Endothelial cell of umbilical vein (primary cell): Measurements from ENCODE around the gene GAS7. TPM values are rescaled to one million over a fixed set of nuclear protein-coding genes. Genes with fewer than 3 reads are reported as not detected.

ENCODE experiments used
- BruUV-seq: library from RNA; stranded (reverse); fragments of 400-500 nt; replicated peaks from 2 replicates; lab custom pipeline; 2021; lab: Mats Ljungman, UMichigan
- CTCF ChIA-PET: fragments of 300-600, 350-600 bp; sonication (Branson Sonifier 250); formaldehyde crosslinking; loops from one replicate; lab custom pipeline; 2021; ENCODE audit warnings: antibody characterized with exemption, inconsistent platforms; lab: Charles Lee
- POLR2A ChIA-PET: fragments of 300-600, 350-600 bp; sonication (Branson Sonifier 250); formaldehyde crosslinking; loops from one replicate; lab custom pipeline; 2021; ENCODE audit warnings: antibody characterized with exemption, inconsistent platforms; lab: Charles Lee
- DNase-seq: peaks from one replicate; pipeline ENCODE4 v3.0.0-alpha.2; 2011; ENCODE audit warnings: low read depth, low spot score
- FAIRE-seq: peaks from 2 replicates; lab custom pipeline; 2011; peaks lifted over from hg19 to GRCh38; lab: Jason Lieb, UNC
- H2AFZ ChIP-seq: 2 replicates; pipeline ENCODE4 v1.6.0; 2012; ENCODE audit warnings: low read depth, low read length, control low read depth, inconsistent platforms
- H3K27ac ChIP-seq: 2 replicates; pipeline ENCODE4 v1.5.1; 2011; ENCODE audit warnings: low read depth, mild to moderate bottlenecking, control low read depth, low read length, moderate library complexity; ENCODE audit not compliant: insufficient read depth
- H3K27me3 ChIP-seq, 2 experiments: 2 replicates each; pipeline versions ENCODE4 v1.6.0 to v1.6.1; 2011; ENCODE audit warnings: low read length in 2 of 2, mixed read lengths in 1 of 2; ENCODE audit not compliant: control insufficient read depth in 2 of 2, insufficient read depth in 2 of 2
- H3K36me3 ChIP-seq, 2 experiments: 2 replicates in 1 of 2; 3 replicates in 1 of 2; pipeline ENCODE4 v1.5.1; 2011; ENCODE audit warnings: low read length in 2 of 2, mild to moderate bottlenecking in 1 of 2, moderate library complexity in 1 of 2; ENCODE audit not compliant: control insufficient read depth in 2 of 2, insufficient read depth in 2 of 2; ENCODE audit errors: extremely low read depth in 1 of 2
- H3K4me1 ChIP-seq: 3 replicates; pipeline ENCODE4 v1.5.1; 2011; ENCODE audit warnings: mild to moderate bottlenecking, low read length; ENCODE audit not compliant: control insufficient read depth, insufficient read depth; ENCODE audit errors: extremely low read depth
- H3K4me2 ChIP-seq: 2 replicates; pipeline ENCODE4 v1.6.1; 2011; ENCODE audit warnings: low read length, control low read depth, mixed read lengths; ENCODE audit not compliant: insufficient read depth
- H3K4me3 ChIP-seq, 3 experiments: fragments of 200-600 bp in 1 of 3; sonication (generic), shearing (Covaris generic) in 1 of 3; replicated peaks in 1 of 3; 2 replicates each; pipeline ENCODE4 v1.5.1; 2011 to 2016; ENCODE audit warnings: control low read depth in 3 of 3, low read length in 3 of 3, mild to moderate bottlenecking in 2 of 3, inconsistent platforms in 1 of 3, low read depth in 1 of 3, moderate library complexity in 1 of 3; ENCODE audit not compliant: insufficient read depth in 1 of 3
- H3K79me2 ChIP-seq: 2 replicates; pipeline ENCODE4 v1.6.0; 2012; ENCODE audit warnings: low read length, inconsistent platforms; ENCODE audit not compliant: control insufficient read depth, insufficient read depth
- H3K9ac ChIP-seq: replicated peaks from 2 replicates; pipeline ENCODE3; 2011; ENCODE audit warnings: low read length, control low read depth; ENCODE audit not compliant: insufficient read depth; ENCODE audit errors: extremely low read depth
- H3K9me1 ChIP-seq: replicated peaks from 3 replicates; pipeline ENCODE4 v1.6.0; 2011; ENCODE audit warnings: mild to moderate bottlenecking, low read length; ENCODE audit not compliant: control insufficient read depth, insufficient read depth; ENCODE audit errors: extremely low read depth
- H3K9me3 ChIP-seq: replicated peaks from 2 replicates; pipeline ENCODE4 v1.5.1; 2012; ENCODE audit warnings: low read length, inconsistent platforms; ENCODE audit not compliant: control insufficient read depth, insufficient read depth
- H4K20me1 ChIP-seq: replicated peaks from 2 replicates; pipeline ENCODE3; 2011; ENCODE audit warnings: mild to moderate bottlenecking, low read length; ENCODE audit not compliant: control insufficient read depth, insufficient read depth; ENCODE audit errors: extremely low read depth
- EZH2 ChIP-seq: IDR thresholded peaks from 2 replicates; pipeline ENCODE4 v1.6.1; 2012; ENCODE audit warnings: borderline replicate concordance, low read depth, mild to moderate bottlenecking, moderate library complexity, low read length, inconsistent platforms; ENCODE audit not compliant: severe bottlenecking
- FOS ChIP-seq: IDR thresholded peaks from 2 replicates; pipeline ENCODE4 v1.6.1; 2011; ENCODE audit warnings: mild to moderate bottlenecking, low read length, moderate library complexity, borderline replicate concordance; ENCODE audit not compliant: insufficient read depth
- GATA2 ChIP-seq: IDR thresholded peaks from 2 replicates; pipeline ENCODE4 v1.7.0; 2011; ENCODE audit warnings: low read depth, mild to moderate bottlenecking, moderate library complexity, mixed read lengths, low read length; ENCODE audit not compliant: insufficient read length, insufficient read depth
- JUN ChIP-seq: IDR thresholded peaks from 2 replicates; pipeline ENCODE4 v1.6.1; 2011; ENCODE audit warnings: borderline replicate concordance, low read depth; ENCODE audit not compliant: insufficient read length, insufficient read depth
- MYC ChIP-seq: IDR thresholded peaks from one replicate; pipeline ENCODE4 v1.6.1; 2011; ENCODE audit warnings: mild to moderate bottlenecking, low read depth, low read length
- POLR2A ChIP-seq: IDR thresholded peaks from 2 replicates; pipeline ENCODE4 v1.6.1; 2012; ENCODE audit warnings: low read depth, mild to moderate bottlenecking, control low read depth, low read length
- POLR2AphosphoS5 ChIP-seq: IDR thresholded peaks from 2 replicates; pipeline ENCODE4 v1.6.1; 2012; ENCODE audit warnings: low read depth, mild to moderate bottlenecking, control low read depth, low read length, moderate library complexity; ENCODE audit not compliant: insufficient read depth
- dilution Hi-C: fragments of 300-500 bp; cut with MboI; formaldehyde crosslinking; loops from one replicate; pipeline ENCODE4 v1.15.0; 2019; ENCODE audit warnings: low sequenced_read_pairs; ENCODE audit not compliant: extremely low pct_ligation_motif_present
- intact Hi-C: fragments of 100-400 bp; cut with micrococcal nuclease; formaldehyde crosslinking; loops from one replicate; pipeline ENCODE4 v1.10.0; 2022
- polyA plus RNA-seq, 4 experiments: library from polyadenylated mRNA; depleted of rRNA in 3 of 4; stranded (reverse) in 3 of 4; unstranded in 1 of 4; fragments of >200 nt; gene quantifications; 2 replicates each; pipeline versions ENCODE4 v1.2.1 to v1.2.3, GENCODE V29; 2011 to 2012; ENCODE audit warnings: missing spikeins in 1 of 4
- total RNA-seq: library from RNA; stranded (reverse); gene quantifications from 2 replicates; pipeline ENCODE4 v1.2.3, GENCODE V29; 2021
- TF ChIP-seq, protein P1 (sequence below): IDR thresholded peaks from 2 replicates; pipeline ENCODE4 v1.6.1; 2011; ENCODE audit not compliant: insufficient read depth, insufficient read length
- TF ChIP-seq, protein P2 (sequence below), 2 donors: IDR thresholded peaks; 1 replicate in 1 of 2; 2 replicates in 1 of 2; pipeline ENCODE4 v1.5.1; 2011; ENCODE audit warnings: low read length in 2 of 2, mild to moderate bottlenecking in 2 of 2, moderate library complexity in 2 of 2, control low read depth in 1 of 2, inconsistent platforms in 1 of 2, low read depth in 1 of 2; ENCODE audit not compliant: insufficient read depth in 1 of 2; ENCODE audit errors: extremely low read depth in 1 of 2

GAS7 gene
- total and polyA plus RNA-seq, 2 donors (not counting 3 experiments of a cell fraction or from before 2014, with no cell fraction given): not detected

DNA sequence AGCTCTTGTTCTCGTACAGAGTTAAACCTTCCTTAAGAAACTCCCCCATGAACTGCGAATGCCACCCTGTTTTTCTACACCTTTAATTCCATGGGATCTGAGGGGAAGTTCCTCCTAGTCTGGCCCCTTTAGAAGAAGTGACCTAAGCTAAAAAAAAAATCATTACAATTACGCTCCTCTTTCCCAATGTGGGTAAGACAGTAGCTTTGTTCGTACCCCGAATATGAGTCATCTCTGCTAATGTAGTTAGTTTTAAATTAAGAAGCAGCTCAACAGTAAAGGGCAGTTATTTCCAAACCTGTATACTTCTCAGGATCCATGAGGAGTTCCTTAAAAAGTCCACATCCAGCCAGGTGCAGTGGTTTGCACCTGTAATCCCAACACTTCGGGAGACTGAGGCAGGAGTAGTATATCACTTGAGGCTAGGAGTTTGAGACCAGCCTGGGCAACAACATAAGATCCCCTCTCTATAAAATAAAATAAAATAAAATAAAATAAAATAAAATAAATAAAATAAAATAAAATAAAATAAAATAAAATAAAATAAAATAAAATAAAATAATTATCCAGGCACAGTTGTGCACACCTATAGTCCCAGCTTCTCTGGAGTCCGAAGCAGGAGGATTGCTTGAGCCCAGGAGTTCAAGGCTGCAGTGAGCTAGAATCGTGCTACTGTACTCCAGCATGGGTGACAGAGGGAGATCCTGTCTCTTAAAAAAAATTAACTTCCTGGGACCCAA is 319.4 kb downstream of the GAS7 start:
- no peaks in the 10 kb centered on the region for H3K36me3 ChIP-seq
- no peak overlapping the region for H3K4me2 ChIP-seq
- TF ChIP-seq, protein P1, sequence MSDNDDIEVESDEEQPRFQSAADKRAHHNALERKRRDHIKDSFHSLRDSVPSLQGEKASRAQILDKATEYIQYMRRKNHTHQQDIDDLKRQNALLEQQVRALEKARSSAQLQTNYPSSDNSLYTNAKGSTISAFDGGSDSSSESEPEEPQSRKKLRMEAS: no peak
- TF ChIP-seq JUN (no peak), GATA2 (no peak), EZH2 (no peak), POLR2AphosphoS5 (no peak), FOS (no peak)
- no peaks in the 10 kb centered on the region for H4K20me1 ChIP-seq
- BruUV-seq: no TSS peak
- H3K27me3 ChIP-seq: no peaks in the 10 kb centered on the region
- no peak overlapping the region for H2AFZ ChIP-seq
- H3K4me3 ChIP-seq: no peak overlapping the region
- H3K4me1 ChIP-seq: no peaks in the 10 kb centered on the region
- ChIA-PET CTCF (no interaction called here), POLR2A (no interaction called here)
- DNase-seq (no peak), FAIRE-seq (no peak)
- intact Hi-C loops (no loop called here), dilution Hi-C loops (no loop called here)
- H3K27ac ChIP-seq: no peak overlapping the region
- no peaks in the 10 kb centered on the region for H3K9me1 ChIP-seq
- no peak overlapping the region for H3K9ac ChIP-seq
- no peaks in the 10 kb centered on the region for H3K79me2 ChIP-seq
- H3K9me3 ChIP-seq: peaks cover 5% of the 10 kb centered on the region

DNA sequence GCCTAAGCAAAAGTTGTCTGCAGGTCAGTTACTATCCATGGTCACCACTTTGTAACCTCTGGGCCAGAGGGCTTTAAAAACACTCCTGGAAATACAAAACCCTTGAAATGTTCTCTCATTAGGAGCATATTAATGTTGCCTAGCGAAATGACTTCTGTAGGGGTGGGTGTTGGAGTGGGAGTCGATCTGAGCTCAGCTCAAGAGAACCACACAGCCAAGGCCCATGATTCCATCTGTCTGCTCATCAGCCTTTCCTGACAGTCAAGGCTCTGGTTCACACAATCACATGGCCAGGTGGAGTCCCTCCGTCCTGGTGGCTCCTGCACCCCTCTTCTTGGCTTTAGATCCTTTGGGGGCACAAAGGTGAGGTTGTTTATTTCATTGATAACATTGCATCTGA is 320.1 kb downstream of the GAS7 start:
- dilution Hi-C loops: no loop called here
- Histone ChIP-seq H3K27ac (no peak overlapping the region), H3K36me3 (no peaks in the 10 kb centered on the region), H3K4me2 (no peak overlapping the region), H2AFZ (no peak overlapping the region), H3K9me3 (peaks cover 3% of the 10 kb centered on the region), H3K4me3 (no peak overlapping the region), H3K9ac (no peak overlapping the region), H4K20me1 (no peaks in the 10 kb centered on the region), H3K27me3 (no peaks in the 10 kb centered on the region), H3K9me1 (no peaks in the 10 kb centered on the region), H3K4me1 (no peaks in the 10 kb centered on the region), H3K79me2 (no peaks in the 10 kb centered on the region)
- POLR2A ChIA-PET: no interaction called here
- TF ChIP-seq POLR2A: no peak
- TF ChIP-seq, protein P2, sequence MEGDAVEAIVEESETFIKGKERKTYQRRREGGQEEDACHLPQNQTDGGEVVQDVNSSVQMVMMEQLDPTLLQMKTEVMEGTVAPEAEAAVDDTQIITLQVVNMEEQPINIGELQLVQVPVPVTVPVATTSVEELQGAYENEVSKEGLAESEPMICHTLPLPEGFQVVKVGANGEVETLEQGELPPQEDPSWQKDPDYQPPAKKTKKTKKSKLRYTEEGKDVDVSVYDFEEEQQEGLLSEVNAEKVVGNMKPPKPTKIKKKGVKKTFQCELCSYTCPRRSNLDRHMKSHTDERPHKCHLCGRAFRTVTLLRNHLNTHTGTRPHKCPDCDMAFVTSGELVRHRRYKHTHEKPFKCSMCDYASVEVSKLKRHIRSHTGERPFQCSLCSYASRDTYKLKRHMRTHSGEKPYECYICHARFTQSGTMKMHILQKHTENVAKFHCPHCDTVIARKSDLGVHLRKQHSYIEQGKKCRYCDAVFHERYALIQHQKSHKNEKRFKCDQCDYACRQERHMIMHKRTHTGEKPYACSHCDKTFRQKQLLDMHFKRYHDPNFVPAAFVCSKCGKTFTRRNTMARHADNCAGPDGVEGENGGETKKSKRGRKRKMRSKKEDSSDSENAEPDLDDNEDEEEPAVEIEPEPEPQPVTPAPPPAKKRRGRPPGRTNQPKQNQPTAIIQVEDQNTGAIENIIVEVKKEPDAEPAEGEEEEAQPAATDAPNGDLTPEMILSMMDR (IDR thresholded peaks at IDR 0.05; ENCODE audit: extremely low read depth in 1 of 2, insufficient read depth in 1 of 2, low read depth in 1 of 2, low read length in 2 of 2): no peak
- TF ChIP-seq JUN: no peak
- no peak for TF ChIP-seq EZH2
- no peak for TF ChIP-seq FOS
- no peak for TF ChIP-seq MYC
- no peak for TF ChIP-seq POLR2AphosphoS5
- TF ChIP-seq, protein P1: no peak
- no peak for TF ChIP-seq GATA2
- DNase-seq (no peak), FAIRE-seq (no peak)
- intact Hi-C loops: no loop called here
- BruUV-seq: no TSS peak
- CTCF ChIA-PET: no interaction called here
